ENCODE results near the gene RALBP1.

RALBP1 gene

DNA sequence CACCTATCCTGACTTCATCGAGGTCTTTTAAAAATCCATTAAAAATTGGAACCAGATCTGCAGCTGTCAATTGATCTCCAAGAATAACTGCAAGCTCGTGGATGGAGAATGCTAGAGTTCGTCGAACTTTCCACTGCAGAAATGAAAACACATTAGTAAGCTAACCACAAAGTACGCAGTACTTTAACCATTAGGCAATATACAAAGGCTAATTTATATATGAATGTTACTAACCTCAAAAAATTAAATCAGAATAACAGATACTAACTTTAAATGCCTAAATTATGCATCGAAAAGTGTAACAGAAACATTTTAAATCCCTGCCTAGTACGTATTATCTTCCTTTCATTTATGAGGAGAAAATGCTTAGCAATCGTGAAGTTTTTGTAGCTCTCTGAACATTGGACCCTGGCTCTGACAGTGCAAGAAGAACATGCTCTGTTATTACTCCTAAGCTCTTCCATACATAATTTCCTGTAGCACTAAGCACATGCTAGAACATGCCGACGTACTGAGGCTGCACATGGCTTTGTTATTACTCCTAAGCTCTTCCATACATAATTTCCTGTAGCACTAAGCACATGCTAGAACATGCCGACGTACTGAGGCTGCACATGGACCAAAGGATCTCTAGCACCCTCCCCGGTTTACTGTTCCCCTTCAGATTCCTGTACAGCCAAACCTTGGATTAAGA is 82.1 kb downstream of the RALBP1 start:
- Histone ChIP-seq H3K9me3 (ENCODE audit: control insufficient read depth, insufficient read depth, low read depth, low read length) (no peaks in the 10 kb centered on the region), H3K4me1 (ENCODE audit: control insufficient read depth, insufficient read depth, low read length) (no peaks in the 10 kb centered on the region), H3K36me3 (ENCODE audit: control insufficient read depth in 2 of 2, insufficient read depth in 1 of 2, low read length in 2 of 2) (peaks cover 46 to 70% of the 10 kb centered on the region in 2 experiments), H3K4me3 (ENCODE audit: low read depth, low read length) (no peak overlapping the region), H3K27ac (ENCODE audit: extremely low read depth, low read depth, low read length) (no peak overlapping the region)
- no peak for TF ChIP-seq ZNF530 (tag by site-specific recombination; IDR thresholded peaks at IDR 0.05; ENCODE audit: low read depth)
- TF ChIP-seq, protein P1, sequence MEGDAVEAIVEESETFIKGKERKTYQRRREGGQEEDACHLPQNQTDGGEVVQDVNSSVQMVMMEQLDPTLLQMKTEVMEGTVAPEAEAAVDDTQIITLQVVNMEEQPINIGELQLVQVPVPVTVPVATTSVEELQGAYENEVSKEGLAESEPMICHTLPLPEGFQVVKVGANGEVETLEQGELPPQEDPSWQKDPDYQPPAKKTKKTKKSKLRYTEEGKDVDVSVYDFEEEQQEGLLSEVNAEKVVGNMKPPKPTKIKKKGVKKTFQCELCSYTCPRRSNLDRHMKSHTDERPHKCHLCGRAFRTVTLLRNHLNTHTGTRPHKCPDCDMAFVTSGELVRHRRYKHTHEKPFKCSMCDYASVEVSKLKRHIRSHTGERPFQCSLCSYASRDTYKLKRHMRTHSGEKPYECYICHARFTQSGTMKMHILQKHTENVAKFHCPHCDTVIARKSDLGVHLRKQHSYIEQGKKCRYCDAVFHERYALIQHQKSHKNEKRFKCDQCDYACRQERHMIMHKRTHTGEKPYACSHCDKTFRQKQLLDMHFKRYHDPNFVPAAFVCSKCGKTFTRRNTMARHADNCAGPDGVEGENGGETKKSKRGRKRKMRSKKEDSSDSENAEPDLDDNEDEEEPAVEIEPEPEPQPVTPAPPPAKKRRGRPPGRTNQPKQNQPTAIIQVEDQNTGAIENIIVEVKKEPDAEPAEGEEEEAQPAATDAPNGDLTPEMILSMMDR (tag by site-specific recombination; IDR thresholded peaks at IDR 0.05) = no peak
- TF ChIP-seq, protein P2, sequence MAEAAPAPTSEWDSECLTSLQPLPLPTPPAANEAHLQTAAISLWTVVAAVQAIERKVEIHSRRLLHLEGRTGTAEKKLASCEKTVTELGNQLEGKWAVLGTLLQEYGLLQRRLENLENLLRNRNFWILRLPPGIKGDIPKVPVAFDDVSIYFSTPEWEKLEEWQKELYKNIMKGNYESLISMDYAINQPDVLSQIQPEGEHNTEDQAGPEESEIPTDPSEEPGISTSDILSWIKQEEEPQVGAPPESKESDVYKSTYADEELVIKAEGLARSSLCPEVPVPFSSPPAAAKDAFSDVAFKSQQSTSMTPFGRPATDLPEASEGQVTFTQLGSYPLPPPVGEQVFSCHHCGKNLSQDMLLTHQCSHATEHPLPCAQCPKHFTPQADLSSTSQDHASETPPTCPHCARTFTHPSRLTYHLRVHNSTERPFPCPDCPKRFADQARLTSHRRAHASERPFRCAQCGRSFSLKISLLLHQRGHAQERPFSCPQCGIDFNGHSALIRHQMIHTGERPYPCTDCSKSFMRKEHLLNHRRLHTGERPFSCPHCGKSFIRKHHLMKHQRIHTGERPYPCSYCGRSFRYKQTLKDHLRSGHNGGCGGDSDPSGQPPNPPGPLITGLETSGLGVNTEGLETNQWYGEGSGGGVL (tag by site-specific recombination; IDR thresholded peaks at IDR 0.05) = no peak
- ChIA-PET CTCF (interaction anchor here (0.8 to 1.4 kb wide), 3 partner anchors 18 to 233 kb away, joined by 3 to 5 read pairs (median 4); no protein-coding TSS in a partner anchor), POLR2A (no interaction called here)

- no peak overlapping the region for H3K27ac ChIP-seq (ENCODE audit: extremely low read depth, low read depth, low read length)
- no peaks in the 10 kb centered on the region for H3K9me3 ChIP-seq (ENCODE audit: control insufficient read depth, insufficient read depth, low read depth, low read length)
- no peak overlapping the region for H3K4me3 ChIP-seq (ENCODE audit: low read depth, low read length)
- no peak for TF ChIP-seq ZBTB1 (tag by site-specific recombination; IDR thresholded peaks at IDR 0.05)
- TF ChIP-seq MYNN (tag by site-specific recombination; IDR thresholded peaks at IDR 0.05; ENCODE audit: borderline replicate concordance) = no peak
- TF ChIP-seq OSR2 (tag by site-specific recombination; IDR thresholded peaks at IDR 0.05) = no peak
- TF ChIP-seq ZNF341 (tag by site-specific recombination; IDR thresholded peaks at IDR 0.05; ENCODE audit: low read depth) = no peak
- TF ChIP-seq ZNF548 (tag by site-specific recombination; IDR thresholded peaks at IDR 0.05) = no peak
- TF ChIP-seq ZNF155 (tag by site-specific recombination; IDR thresholded peaks at IDR 0.05) = no peak
- TF ChIP-seq, protein P3, sequence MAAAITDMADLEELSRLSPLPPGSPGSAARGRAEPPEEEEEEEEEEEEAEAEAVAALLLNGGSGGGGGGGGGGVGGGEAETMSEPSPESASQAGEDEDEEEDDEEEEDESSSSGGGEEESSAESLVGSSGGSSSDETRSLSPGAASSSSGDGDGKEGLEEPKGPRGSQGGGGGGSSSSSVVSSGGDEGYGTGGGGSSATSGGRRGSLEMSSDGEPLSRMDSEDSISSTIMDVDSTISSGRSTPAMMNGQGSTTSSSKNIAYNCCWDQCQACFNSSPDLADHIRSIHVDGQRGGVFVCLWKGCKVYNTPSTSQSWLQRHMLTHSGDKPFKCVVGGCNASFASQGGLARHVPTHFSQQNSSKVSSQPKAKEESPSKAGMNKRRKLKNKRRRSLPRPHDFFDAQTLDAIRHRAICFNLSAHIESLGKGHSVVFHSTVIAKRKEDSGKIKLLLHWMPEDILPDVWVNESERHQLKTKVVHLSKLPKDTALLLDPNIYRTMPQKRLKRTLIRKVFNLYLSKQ (tag by site-specific recombination; IDR thresholded peaks at IDR 0.05; ENCODE audit: borderline replicate concordance) = no peak
- TF ChIP-seq ZNF830 (tag by site-specific recombination; IDR thresholded peaks at IDR 0.05; ENCODE audit: low read depth) = no peak
- TF ChIP-seq ZNF600 (tag by site-specific recombination; IDR thresholded peaks at IDR 0.05) = no peak
- no peak for TF ChIP-seq ZFP37 (tag by site-specific recombination; IDR thresholded peaks at IDR 0.05)
- no peak for TF ChIP-seq BCL11A (tag by site-specific recombination; IDR thresholded peaks at IDR 0.05; ENCODE audit: low read depth)
- TF ChIP-seq ZNF626 (tag by site-specific recombination; IDR thresholded peaks at IDR 0.05) = no peak
- TF ChIP-seq, protein P4, sequence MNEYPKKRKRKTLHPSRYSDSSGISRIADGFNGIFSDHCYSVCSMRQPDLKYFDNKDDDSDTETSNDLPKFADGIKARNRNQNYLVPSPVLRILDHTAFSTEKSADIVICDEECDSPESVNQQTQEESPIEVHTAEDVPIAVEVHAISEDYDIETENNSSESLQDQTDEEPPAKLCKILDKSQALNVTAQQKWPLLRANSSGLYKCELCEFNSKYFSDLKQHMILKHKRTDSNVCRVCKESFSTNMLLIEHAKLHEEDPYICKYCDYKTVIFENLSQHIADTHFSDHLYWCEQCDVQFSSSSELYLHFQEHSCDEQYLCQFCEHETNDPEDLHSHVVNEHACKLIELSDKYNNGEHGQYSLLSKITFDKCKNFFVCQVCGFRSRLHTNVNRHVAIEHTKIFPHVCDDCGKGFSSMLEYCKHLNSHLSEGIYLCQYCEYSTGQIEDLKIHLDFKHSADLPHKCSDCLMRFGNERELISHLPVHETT (tag by site-specific recombination; IDR thresholded peaks at IDR 0.05) = no peak
- no peak for TF ChIP-seq ZNF280C (tag by site-specific recombination; IDR thresholded peaks at IDR 0.05)
- TF ChIP-seq OVOL3 (tag by site-specific recombination; IDR thresholded peaks at IDR 0.05) = no peak
- TF ChIP-seq, protein P5, sequence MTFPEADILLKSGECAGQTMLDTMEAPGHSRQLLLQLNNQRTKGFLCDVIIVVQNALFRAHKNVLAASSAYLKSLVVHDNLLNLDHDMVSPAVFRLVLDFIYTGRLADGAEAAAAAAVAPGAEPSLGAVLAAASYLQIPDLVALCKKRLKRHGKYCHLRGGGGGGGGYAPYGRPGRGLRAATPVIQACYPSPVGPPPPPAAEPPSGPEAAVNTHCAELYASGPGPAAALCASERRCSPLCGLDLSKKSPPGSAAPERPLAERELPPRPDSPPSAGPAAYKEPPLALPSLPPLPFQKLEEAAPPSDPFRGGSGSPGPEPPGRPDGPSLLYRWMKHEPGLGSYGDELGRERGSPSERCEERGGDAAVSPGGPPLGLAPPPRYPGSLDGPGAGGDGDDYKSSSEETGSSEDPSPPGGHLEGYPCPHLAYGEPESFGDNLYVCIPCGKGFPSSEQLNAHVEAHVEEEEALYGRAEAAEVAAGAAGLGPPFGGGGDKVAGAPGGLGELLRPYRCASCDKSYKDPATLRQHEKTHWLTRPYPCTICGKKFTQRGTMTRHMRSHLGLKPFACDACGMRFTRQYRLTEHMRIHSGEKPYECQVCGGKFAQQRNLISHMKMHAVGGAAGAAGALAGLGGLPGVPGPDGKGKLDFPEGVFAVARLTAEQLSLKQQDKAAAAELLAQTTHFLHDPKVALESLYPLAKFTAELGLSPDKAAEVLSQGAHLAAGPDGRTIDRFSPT (tag by site-specific recombination; IDR thresholded peaks at IDR 0.05) = no peak
- ChIA-PET POLR2A (interaction anchor here (0.6 kb wide), 1 partner anchor 57 kb away, joined by 4 read pairs; no protein-coding TSS in a partner anchor), CTCF (interaction anchor here (0.5 to 5.6 kb wide), 2 partner anchors 15 to 489 kb away, joined by 3 to 31 read pairs; no protein-coding TSS in a partner anchor)
- peaks cover 53 to 70% of the 10 kb centered on the region in 2 experiments for H3K36me3 ChIP-seq (ENCODE audit: control insufficient read depth in 2 of 2, insufficient read depth in 1 of 2, low read length in 2 of 2)
- H3K4me1 ChIP-seq (ENCODE audit: control insufficient read depth, insufficient read depth, low read length) = no peaks in the 10 kb centered on the region
These were observed 83.2 kb downstream of the RALBP1 start for GRCh38 chr18:9558387-9559064.

Data from HEK293 (cell line).